ENCODE data around the gene MANF.

The MANF gene

DNA sequence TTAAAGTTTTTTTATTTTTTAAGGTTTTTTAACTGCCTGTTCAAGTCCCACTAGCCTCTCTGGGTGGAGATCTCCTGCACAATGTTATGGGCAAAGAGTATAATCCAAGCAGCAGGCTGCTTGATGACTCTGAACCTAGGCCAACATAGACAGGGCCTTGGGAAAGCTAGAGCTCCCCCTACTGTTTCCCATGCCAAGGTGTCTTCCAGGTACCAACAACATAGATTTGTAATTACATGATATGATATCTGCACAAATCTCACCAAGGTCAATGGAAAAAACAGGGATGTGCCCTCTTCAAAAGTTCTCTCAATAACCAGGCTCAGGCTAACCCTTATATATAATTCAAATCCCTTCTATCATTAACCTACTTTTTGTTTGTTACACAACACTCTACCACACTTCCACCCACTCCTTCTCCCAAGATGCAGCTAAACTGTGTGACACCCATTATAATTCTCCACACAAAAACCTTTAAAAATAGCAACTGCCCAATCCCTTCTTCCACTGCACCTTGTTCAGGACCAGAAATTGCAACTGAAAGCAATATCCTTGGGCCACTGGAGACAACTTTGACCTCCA is 49.7 kb downstream of the MANF start:
- peak; percentile 89 for ATAC-seq
- DNase-seq, result peak; percentile 34

DNA sequence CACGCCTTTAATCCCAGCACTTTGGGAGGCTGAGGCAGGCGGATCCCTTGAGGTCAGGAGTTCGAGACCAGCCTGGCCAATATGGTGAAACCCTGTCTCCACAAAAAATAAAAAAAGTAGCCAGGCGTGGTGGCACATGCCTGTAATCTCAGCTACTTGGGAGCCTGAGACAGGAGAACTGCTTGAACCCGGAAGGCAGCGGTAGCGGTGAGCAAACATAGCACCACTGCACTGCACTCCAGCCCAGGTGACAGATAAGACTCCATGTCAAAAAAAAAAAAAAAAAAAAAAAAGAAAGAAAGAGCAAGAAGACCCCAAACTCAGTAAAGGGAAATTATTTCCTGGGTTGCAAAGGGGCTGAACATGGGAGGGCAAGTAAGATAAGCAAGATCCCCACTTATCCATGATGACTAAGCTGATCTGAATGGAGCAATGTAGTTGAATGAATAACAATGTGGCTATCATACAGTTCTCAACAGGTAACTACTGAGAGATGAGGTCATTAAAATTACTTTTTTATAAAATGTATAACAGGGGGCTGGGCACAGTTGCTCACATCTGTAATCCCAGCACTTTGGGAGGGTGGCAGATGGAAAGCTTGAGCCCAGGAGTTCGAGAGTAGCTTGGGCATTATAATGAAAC is 52.0 kb downstream of the MANF start:
- ATAC-seq (no peak), DNase-seq (no peak)

Measured in stimulated activated naive CD8-positive, alpha-beta T cell treated with anti-CD3 and anti-CD28 coated beads, Interleukin-15, Interleukin-2, amounts not matched to agents 100 U/mL and 50 U/mL, for 24 hours (primary cell).